GM12874 (cell line): ENCODE data around the gene UNC13D.

Experiments used
- TF ChIP-seq, protein P1 (sequence below): IDR thresholded peaks from 2 replicates; pipeline ENCODE4 v1.5.1; 2011; ENCODE audit warnings: low read depth, mild to moderate bottlenecking, control low read depth, low read length, moderate library complexity; ENCODE audit not compliant: insufficient read depth

The UNC13D gene

GRCh38 chr17:75820094-75821080 is 23.8 kb downstream of the UNC13D start:
- TF ChIP-seq, protein P1, sequence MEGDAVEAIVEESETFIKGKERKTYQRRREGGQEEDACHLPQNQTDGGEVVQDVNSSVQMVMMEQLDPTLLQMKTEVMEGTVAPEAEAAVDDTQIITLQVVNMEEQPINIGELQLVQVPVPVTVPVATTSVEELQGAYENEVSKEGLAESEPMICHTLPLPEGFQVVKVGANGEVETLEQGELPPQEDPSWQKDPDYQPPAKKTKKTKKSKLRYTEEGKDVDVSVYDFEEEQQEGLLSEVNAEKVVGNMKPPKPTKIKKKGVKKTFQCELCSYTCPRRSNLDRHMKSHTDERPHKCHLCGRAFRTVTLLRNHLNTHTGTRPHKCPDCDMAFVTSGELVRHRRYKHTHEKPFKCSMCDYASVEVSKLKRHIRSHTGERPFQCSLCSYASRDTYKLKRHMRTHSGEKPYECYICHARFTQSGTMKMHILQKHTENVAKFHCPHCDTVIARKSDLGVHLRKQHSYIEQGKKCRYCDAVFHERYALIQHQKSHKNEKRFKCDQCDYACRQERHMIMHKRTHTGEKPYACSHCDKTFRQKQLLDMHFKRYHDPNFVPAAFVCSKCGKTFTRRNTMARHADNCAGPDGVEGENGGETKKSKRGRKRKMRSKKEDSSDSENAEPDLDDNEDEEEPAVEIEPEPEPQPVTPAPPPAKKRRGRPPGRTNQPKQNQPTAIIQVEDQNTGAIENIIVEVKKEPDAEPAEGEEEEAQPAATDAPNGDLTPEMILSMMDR = no peak

GRCh38 chr17:75819678-75820077 is 24.5 kb downstream of the UNC13D start:
- TF ChIP-seq, protein P1 = no peak

DNA sequence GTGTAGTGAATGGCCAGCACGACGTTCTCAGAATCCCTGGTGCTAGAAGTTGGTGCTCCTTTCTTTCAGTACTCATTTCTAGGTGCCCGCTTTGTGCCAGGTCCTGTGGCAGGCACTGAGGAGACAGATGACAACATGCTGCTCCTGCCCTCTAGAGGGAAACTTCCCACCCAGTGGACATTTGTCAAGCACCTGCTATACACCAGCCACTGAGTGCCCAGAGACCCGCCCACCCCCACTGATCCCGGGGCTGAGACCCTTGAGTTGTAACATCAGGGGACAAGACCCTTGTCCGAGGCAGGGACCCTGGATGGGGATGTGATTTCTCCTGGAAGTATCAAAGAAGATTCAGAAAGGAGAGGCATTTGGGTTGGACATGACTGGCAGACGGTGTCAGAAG is 25.1 kb downstream of the UNC13D start:
- TF ChIP-seq, protein P1 = no peak

GRCh38 chr17:75818326-75818885 is 25.8 kb downstream of the UNC13D start:
- TF ChIP-seq, protein P1 = no peak

DNA sequence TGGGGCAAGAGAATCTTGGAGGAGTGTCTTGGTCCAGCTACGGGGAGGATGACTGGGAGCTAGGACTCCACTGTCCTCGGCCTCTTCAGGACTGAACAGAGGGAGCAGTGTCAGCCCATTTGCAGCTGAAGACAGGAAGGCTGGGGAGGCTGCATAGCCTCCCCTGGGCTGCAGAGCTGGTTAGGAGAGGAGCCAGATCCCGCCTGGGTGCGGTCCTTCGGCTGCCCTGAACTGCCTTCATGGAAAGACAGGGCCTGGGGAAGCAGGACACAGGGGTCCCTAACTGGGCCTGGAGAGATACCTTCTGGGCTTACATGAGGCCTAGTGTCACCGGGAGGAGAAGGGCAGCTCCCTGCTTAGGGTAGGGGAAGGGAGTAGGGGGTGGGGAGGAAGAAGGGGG is 26.6 kb downstream of the UNC13D start:
- TF ChIP-seq, protein P1 = no peak

GRCh38 chr17:75816693-75817092 is 27.5 kb downstream of the UNC13D start:
- TF ChIP-seq, protein P1 = no peak

DNA sequence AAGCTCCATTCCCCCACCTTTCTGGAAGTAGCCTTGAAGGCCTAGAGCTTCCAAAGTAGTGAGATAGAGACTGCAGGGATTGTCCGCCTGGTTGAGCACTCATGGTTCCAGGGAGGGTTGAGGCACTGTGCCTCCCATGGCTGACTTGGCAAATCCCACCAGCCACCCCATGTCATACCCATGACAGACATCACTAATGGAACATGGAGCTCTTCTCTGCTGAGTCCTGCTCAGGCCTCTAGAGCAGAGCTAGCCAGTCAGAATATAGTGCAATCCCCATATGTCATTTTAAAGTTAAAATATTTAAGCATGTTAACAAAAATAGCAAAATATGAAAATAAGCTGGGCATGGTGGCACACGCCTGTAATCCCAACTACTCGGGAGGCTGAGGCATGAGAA is 28.8 kb downstream of the UNC13D start:
- TF ChIP-seq, protein P1 = no peak
